SU-DHL-6 (cell line): ENCODE data around the gene GPR176.

ENCODE experiments used
- H2AFZ ChIP-seq: fragments of 200-600 bp; sonication (generic); 2 replicates; pipeline ENCODE4 v1.6.1; 2014; ENCODE audit warnings: low read depth, mild to moderate bottlenecking, moderate library complexity, mixed read lengths, antibody characterized with exemption, low read length; ENCODE audit not compliant: severe bottlenecking
- H3F3A ChIP-seq: fragments of 200-600 bp; shearing (Covaris generic); 2 replicates; pipeline ENCODE4 v1.6.0; 2016; ENCODE audit warnings: antibody characterized with exemption, mild to moderate bottlenecking; ENCODE audit not compliant: insufficient read depth
- H3K27ac ChIP-seq: fragments of 200-600 bp; sonication (generic); 2 replicates; pipeline ENCODE4 v1.5.1; 2016; ENCODE audit warnings: low read depth, mild to moderate bottlenecking, low read length, moderate library complexity, mixed read lengths
- H3K27me3 ChIP-seq: fragments of 200-600 bp; sonication (generic), shearing (Covaris generic); 2 replicates; pipeline ENCODE4 v1.6.0; 2014; ENCODE audit warnings: mild to moderate bottlenecking, low read length
- H3K36me3 ChIP-seq: fragments of 200-600 bp; sonication (generic); 2 replicates; pipeline ENCODE4 v1.6.1; 2014; ENCODE audit warnings: mild to moderate bottlenecking, low read length, mixed read lengths
- H3K4me2 ChIP-seq: fragments of 300-600, 200-600 bp; shearing (Covaris generic), sonication (generic); 2 replicates; pipeline ENCODE4 v1.6.0; 2014; ENCODE audit warnings: low read length, low read depth, mild to moderate bottlenecking; ENCODE audit not compliant: poor library complexity, severe bottlenecking
- H3K4me3 ChIP-seq: fragments of 200-600 bp; sonication (generic); 2 replicates; pipeline ENCODE4 v1.5.1; 2014; ENCODE audit warnings: antibody characterized with exemption, low read length, mild to moderate bottlenecking, mixed read lengths; ENCODE audit not compliant: insufficient read depth, poor library complexity, severe bottlenecking
- H3K79me2 ChIP-seq: fragments of 200-600 bp; sonication (generic); 2 replicates; pipeline ENCODE4 v1.6.1; 2014; ENCODE audit warnings: mild to moderate bottlenecking, low read length, moderate library complexity; ENCODE audit not compliant: insufficient read depth
- H3K9ac ChIP-seq: fragments of 200-600 bp; sonication (generic); 2 replicates; pipeline ENCODE4 v1.7.0; 2014; ENCODE audit warnings: mild to moderate bottlenecking, low read length
- H3K9me2 ChIP-seq: fragments of 200-600 bp; sonication (generic); replicated peaks from 2 replicates; pipeline ENCODE4 v1.6.1; 2014; ENCODE audit warnings: low read length; ENCODE audit not compliant: insufficient read depth
- H3K9me3 ChIP-seq: fragments of 200-600 bp; sonication (generic); 2 replicates; pipeline ENCODE4 v1.6.1; 2014; ENCODE audit warnings: low read length, mixed read lengths; ENCODE audit not compliant: insufficient read depth
- H4K20me1 ChIP-seq: fragments of 200-600 bp; sonication (generic); 2 replicates; pipeline ENCODE4 v1.6.1; 2014; ENCODE audit warnings: low read depth, mild to moderate bottlenecking, antibody characterized with exemption, low read length, moderate library complexity, mixed read lengths
- EZH2phosphoT487 ChIP-seq: fragments of 200-600 bp; sonication (generic), shearing (Covaris generic); conservative IDR thresholded peaks from 2 replicates; pipeline ENCODE4 v1.6.1; 2018; ENCODE audit warnings: mild to moderate bottlenecking, antibody characterized with exemption, low read length, moderate library complexity, mixed read lengths
- TF ChIP-seq, protein P1 (sequence below): fragments of 200-600 bp; sonication (generic); IDR thresholded peaks from one replicate; pipeline ENCODE4 v1.5.1; 2017; ENCODE audit warnings: antibody characterized with exemption, mild to moderate bottlenecking, low read length, moderate library complexity; ENCODE audit not compliant: insufficient read depth, poor library complexity, severe bottlenecking

The GPR176 gene

DNA sequence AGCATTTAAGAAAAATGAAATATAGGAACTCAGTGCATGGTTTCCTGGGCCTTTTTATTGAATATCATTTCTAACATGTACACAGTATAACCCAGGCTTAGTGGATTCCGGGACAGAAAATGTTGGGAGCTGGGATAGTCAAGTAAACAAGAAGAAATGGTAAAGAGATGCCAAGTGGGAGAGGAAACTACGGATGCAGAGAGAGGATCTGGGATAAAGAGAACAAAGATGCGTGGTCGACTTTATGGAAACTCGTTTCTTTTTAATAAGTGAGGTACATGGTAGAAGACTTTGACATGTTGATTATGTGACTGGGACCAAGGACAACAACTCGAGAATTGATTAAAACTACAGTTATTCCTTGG is 1.2 kb upstream of the GPR176 start:
- Histone ChIP-seq H3K27ac (no peak overlapping the region), H3F3A (no peaks in the 10 kb centered on the region), H3K4me3 (no peak overlapping the region), H3K9me2 (no peaks in the 10 kb centered on the region), H3K27me3 (no peaks in the 10 kb centered on the region), H3K9me3 (no peaks in the 10 kb centered on the region), H2AFZ (peak overlapping the region; percentile 67), H4K20me1 (no peaks in the 10 kb centered on the region), H3K36me3 (no peaks in the 10 kb centered on the region), H3K4me2 (peak overlapping the region; percentile 33), H3K79me2 (no peaks in the 10 kb centered on the region), H3K9ac (no peak overlapping the region)
- no peak for TF ChIP-seq EZH2phosphoT487
- TF ChIP-seq, protein P1, sequence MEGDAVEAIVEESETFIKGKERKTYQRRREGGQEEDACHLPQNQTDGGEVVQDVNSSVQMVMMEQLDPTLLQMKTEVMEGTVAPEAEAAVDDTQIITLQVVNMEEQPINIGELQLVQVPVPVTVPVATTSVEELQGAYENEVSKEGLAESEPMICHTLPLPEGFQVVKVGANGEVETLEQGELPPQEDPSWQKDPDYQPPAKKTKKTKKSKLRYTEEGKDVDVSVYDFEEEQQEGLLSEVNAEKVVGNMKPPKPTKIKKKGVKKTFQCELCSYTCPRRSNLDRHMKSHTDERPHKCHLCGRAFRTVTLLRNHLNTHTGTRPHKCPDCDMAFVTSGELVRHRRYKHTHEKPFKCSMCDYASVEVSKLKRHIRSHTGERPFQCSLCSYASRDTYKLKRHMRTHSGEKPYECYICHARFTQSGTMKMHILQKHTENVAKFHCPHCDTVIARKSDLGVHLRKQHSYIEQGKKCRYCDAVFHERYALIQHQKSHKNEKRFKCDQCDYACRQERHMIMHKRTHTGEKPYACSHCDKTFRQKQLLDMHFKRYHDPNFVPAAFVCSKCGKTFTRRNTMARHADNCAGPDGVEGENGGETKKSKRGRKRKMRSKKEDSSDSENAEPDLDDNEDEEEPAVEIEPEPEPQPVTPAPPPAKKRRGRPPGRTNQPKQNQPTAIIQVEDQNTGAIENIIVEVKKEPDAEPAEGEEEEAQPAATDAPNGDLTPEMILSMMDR = no peak

DNA sequence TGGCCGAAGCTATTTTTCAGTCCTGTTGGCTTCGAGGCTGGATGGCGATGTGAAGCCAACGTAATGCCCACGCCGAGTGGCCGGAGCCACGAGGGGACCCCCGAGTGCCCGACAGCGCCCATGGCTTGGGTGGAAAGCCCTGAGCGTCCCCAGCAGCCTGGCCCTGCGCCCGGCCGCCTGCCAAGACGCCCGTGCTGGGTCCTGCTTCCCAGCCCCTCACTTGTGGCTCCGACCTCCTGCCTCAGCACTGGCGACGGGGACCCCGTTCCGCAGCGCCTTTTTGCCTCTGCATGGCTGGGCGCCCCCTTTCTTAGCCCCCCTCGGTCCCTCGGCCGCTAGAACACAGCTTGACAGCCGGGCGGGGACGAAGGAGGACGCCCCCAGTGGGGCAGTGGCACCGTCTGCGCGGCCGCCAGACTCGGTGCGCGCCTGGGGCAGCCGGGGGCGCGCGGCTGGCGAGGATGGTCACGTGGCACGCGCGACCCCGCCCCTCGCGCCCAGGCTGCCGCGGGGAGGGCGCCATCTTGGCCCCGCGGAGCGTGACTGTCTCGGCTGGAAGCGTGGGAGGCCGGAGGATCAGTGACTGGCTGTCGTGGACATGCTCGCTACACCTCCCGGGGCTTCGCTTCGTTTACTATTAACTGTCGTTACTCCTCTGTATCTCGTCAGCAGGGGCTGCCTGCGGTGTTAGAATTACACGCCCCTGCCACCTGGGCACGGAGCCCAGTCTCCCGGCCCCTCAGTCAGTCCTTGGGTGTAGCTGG is 626 bp upstream of the GPR176 start:
- H3K9me2 ChIP-seq = no peaks in the 10 kb centered on the region
- no peaks in the 10 kb centered on the region for H3K36me3 ChIP-seq
- TF ChIP-seq, protein P1 = no peak
- TF ChIP-seq EZH2phosphoT487 = no peak
- peak overlapping the region; percentile 67 for H2AFZ ChIP-seq
- no peaks in the 10 kb centered on the region for H3K79me2 ChIP-seq
- H3K27me3 ChIP-seq = no peaks in the 10 kb centered on the region
- no peak overlapping the region for H3K27ac ChIP-seq
- H3K4me3 ChIP-seq = no peak overlapping the region
- peak overlapping the region; percentile 33 for H3K4me2 ChIP-seq
- H4K20me1 ChIP-seq = no peaks in the 10 kb centered on the region
- H3K9me3 ChIP-seq = no peaks in the 10 kb centered on the region
- H3F3A ChIP-seq = no peaks in the 10 kb centered on the region
- no peak overlapping the region for H3K9ac ChIP-seq

DNA sequence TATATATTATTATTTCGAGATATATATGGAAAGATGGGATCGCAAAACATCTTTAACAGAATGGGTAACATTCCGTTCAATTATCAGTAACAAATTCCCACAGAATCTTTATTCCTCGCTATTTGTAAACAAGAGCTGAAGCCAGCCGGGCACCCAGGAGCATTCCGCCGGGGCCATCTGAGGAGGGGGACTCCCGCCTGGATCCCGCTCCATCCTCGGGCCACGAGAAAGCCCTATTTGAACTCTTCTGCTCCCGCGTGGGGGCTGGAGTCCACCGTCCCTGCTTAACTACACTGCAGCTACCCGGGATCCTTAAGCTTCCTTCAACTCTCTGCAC is 687 bp downstream of the GPR176 start:
- Histone ChIP-seq H3K27ac (no peak overlapping the region), H3K9ac (no peak overlapping the region), H3K9me2 (no peaks in the 10 kb centered on the region), H2AFZ (no peak overlapping the region), H3K4me3 (no peak overlapping the region), H3K9me3 (no peaks in the 10 kb centered on the region), H4K20me1 (no peaks in the 10 kb centered on the region), H3F3A (no peaks in the 10 kb centered on the region), H3K27me3 (no peaks in the 10 kb centered on the region), H3K79me2 (no peaks in the 10 kb centered on the region), H3K4me2 (no peak overlapping the region), H3K36me3 (no peaks in the 10 kb centered on the region)
- TF ChIP-seq, protein P1 = no peak
- no peak for TF ChIP-seq EZH2phosphoT487
